H1 (cell line): Measurements from ENCODE around the gene RBM45. TPM values are rescaled to one million over a fixed set of nuclear protein-coding genes. Genes with fewer than 3 reads are reported as not detected.

Experiments
- CBX5 ChIP-seq: fragments of 300-800, 300-1000 bp; sonication (generic); IDR thresholded peaks from 2 replicates; pipeline ENCODE4 v1.7.1; 2016; ENCODE audit warnings: antibody characterized with exemption, low read length, low read depth
- CHD1 ChIP-seq: IDR thresholded peaks from 2 replicates; pipeline ENCODE4 v1.6.1; 2012; ENCODE audit warnings: low read depth, low read length, improper control_type of control experiment
- GTF2F1 ChIP-seq: IDR thresholded peaks from 2 replicates; pipeline ENCODE4 v1.6.1; 2012; ENCODE audit warnings: low read depth, low read length, improper control_type of control experiment, borderline replicate concordance
- JUN ChIP-seq: IDR thresholded peaks from 2 replicates; pipeline ENCODE4 v1.6.1; 2011; ENCODE audit warnings: low read depth, mild to moderate bottlenecking, improper control_type of control experiment, low read length
- NANOG ChIP-seq: IDR thresholded peaks from 2 replicates; pipeline ENCODE4 v1.6.1; 2011; ENCODE audit warnings: low read length, low read depth, mild to moderate bottlenecking, inconsistent platforms; ENCODE audit not compliant: insufficient read depth, poor library complexity, severe bottlenecking
- NRF1 ChIP-seq: IDR thresholded peaks from 2 replicates; pipeline ENCODE4 v1.6.1; 2011; ENCODE audit warnings: mild to moderate bottlenecking, low read depth, low read length, improper control_type of control experiment
- POU5F1 ChIP-seq: IDR thresholded peaks from 2 replicates; pipeline ENCODE4 v1.6.1; 2011; ENCODE audit warnings: low read depth, mild to moderate bottlenecking, low read length, moderate library complexity
- polyA plus RNA-seq, 7 experiments: library from polyadenylated mRNA; depleted of rRNA in 3 of 7; stranded (reverse) in 5 of 7; unstranded in 2 of 7; fragments of >200 nt in 5 of 7; fragments of 200-250 nt in 2 of 7; gene quantifications; 1 replicate in 5 of 7; 2 replicates in 1 of 7; 4 replicates in 1 of 7; pipeline versions ENCODE4 v1.2.1 to v1.2.3, GENCODE V29; 2011 to 2013; ENCODE audit warnings: missing spikeins in 2 of 7, mixed read lengths in 2 of 7
- total RNA-seq: library from RNA; stranded (reverse); fragmentation: NEBNext Ultra II Directional; extraction: Animal tissue kit (Norgen Biotek cat#: 25700); gene quantifications from 2 replicates; pipeline ENCODE4 v1.2.1, GENCODE V29; 2021

Gene RBM45
- total and polyA plus RNA-seq, 2 of the 8 experiments (the other 6 are each of a cell fraction or from before 2014, with no cell fraction given): 4.7 to 10.4 TPM

DNA sequence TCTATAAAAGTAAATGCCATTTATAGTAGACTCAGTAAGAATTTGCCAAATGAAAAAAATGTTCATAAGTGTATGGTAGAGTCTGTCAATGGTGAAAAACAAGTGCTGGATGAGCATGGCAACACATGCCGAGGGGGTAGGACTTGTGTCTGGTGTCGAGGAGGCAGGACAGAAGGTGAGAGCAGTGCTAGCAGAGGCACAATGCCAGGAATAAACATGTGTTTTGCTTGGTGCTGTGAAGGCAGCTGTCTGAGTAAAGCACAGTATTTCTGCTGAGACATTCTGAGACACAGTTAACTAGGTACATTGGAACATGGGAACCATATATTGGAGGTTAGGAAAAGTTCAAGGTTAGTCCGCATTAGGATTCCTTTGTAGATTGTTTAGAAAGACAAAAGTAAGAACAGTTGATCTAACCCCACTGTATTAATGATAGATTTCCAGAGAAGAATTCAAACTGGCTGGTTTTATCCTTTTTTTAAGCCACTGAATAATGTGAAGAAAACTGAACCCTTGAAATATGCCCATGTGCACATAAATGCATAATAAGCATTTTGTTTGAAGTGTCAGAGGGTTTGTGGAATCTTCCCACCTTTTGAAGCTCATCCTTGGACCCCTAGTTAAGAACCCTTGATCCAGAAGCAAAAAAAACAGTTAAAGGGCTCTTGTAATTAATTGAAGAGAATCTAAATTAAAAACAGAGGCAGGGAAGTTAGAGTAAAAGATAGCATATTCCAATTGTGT is 7.1 kb downstream of the RBM45 start (continued):
- TF ChIP-seq GTF2F1 (no peak), POU5F1 (no peak), NANOG (no peak), CBX5 (no peak), CHD1 (no peak), JUN (no peak), NRF1 (no peak)
